ENCODE measurements around the gene TMTC2. TPM values are rescaled to one million over a fixed set of nuclear protein-coding genes. Genes with fewer than 3 reads are reported as not detected.

The TMTC2 gene
- total RNA-seq, 1 donor from 2014 or later: 25.5 TPM

GRCh38 chr12:82955043-82955442 lies 268.3 kb downstream of the TMTC2 start:
- H4K20me1 ChIP-seq (ENCODE audit: low read depth): no peaks in the 10 kb centered on the region
- no peak overlapping the region for H3K4me3 ChIP-seq
- no peaks in the 10 kb centered on the region for H3K36me3 ChIP-seq
- H3F3A ChIP-seq (ENCODE audit: low read depth): no peaks in the 10 kb centered on the region
- Mint-ChIP-seq H3K27ac (peak overlapping the region; percentile 38), H3K27me3 (ENCODE audit: insufficient read depth, low read depth) (no peaks in the 10 kb centered on the region), H3K36me3 (peaks cover 3% of the 10 kb centered on the region), H3K4me3 (no peak overlapping the region), H3K9me3 (peaks cover 3% of the 10 kb centered on the region), H3K4me1 (peaks cover 3% of the 10 kb centered on the region)
- no peaks in the 10 kb centered on the region for H3K9me3 ChIP-seq (ENCODE audit: low read depth)
- TF ChIP-seq EZH2phosphoT487 (IDR thresholded peaks at IDR 0.05): no peak
- no peak for TF ChIP-seq CTCF (IDR thresholded peaks at IDR 0.05)
- TF ChIP-seq EZH2 (IDR thresholded peaks at IDR 0.05): no peak
- H2AFZ ChIP-seq (replicated peaks): no peak overlapping the region
- no peak overlapping the region for H3K9ac ChIP-seq
- H3K27ac ChIP-seq: no peak overlapping the region
- H3K27me3 ChIP-seq: no peaks in the 10 kb centered on the region
- H3K4me1 ChIP-seq: no peaks in the 10 kb centered on the region
- H3K4me2 ChIP-seq: no peak overlapping the region
- no peak for DNase-seq (ENCODE audit: low spot score)
- H3K79me2 ChIP-seq (ENCODE audit: low read depth): no peaks in the 10 kb centered on the region

DNA sequence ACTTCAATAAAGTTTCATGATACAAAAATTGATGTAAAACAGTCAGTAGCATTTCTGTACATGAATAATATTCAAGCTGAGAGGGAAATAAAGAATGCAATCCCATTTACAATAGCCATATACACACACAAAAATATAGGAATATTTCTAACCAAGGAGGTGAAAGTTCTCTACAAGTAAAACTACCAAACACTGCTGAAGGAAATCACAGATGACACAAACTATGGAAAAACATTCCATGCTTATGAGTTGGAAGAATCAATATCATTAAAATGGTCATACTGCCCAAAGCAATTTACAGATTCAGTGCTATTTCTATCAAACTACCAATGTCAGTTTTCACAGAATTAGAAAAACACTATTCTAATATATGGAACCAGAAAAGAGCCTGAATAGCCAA lies 272.3 kb downstream of the TMTC2 start:
- H3K27ac ChIP-seq: no peak overlapping the region
- no peaks in the 10 kb centered on the region for H3K27me3 ChIP-seq
- no peaks in the 10 kb centered on the region for H3K27me3 Mint-ChIP-seq (ENCODE audit: insufficient read depth, low read depth)
- H2AFZ ChIP-seq (replicated peaks): no peak overlapping the region
- TF ChIP-seq EZH2 (IDR thresholded peaks at IDR 0.05): no peak
- TF ChIP-seq EZH2phosphoT487 (IDR thresholded peaks at IDR 0.05): no peak
- no peak for TF ChIP-seq CTCF (IDR thresholded peaks at IDR 0.05)
- H3K4me3 ChIP-seq: no peak overlapping the region
- no peaks in the 10 kb centered on the region for H4K20me1 ChIP-seq (ENCODE audit: low read depth)
- H3K36me3 Mint-ChIP-seq: peaks cover 3% of the 10 kb centered on the region
- H3K9me3 ChIP-seq (ENCODE audit: low read depth): no peaks in the 10 kb centered on the region
- no peak overlapping the region for H3K4me3 Mint-ChIP-seq
- no peaks in the 10 kb centered on the region for H3K36me3 ChIP-seq
- no peak for DNase-seq (ENCODE audit: low spot score)
- H3F3A ChIP-seq (ENCODE audit: low read depth): no peaks in the 10 kb centered on the region
- H3K4me1 Mint-ChIP-seq: peaks cover 9% of the 10 kb centered on the region
- H3K79me2 ChIP-seq (ENCODE audit: low read depth): no peaks in the 10 kb centered on the region
- H3K27ac Mint-ChIP-seq: no peak overlapping the region
- peaks cover 3% of the 10 kb centered on the region for H3K4me1 ChIP-seq
- H3K9me3 Mint-ChIP-seq: peaks cover 3% of the 10 kb centered on the region
- no peak overlapping the region for H3K4me2 ChIP-seq
- H3K9ac ChIP-seq: no peak overlapping the region

- peaks cover 9% of the 10 kb centered on the region for H3K4me1 ChIP-seq
- H3K79me2 ChIP-seq (ENCODE audit: low read depth): no peaks in the 10 kb centered on the region
- H3K27ac Mint-ChIP-seq: no peak overlapping the region
- H3F3A ChIP-seq (ENCODE audit: low read depth): no peaks in the 10 kb centered on the region
- no peak for DNase-seq (ENCODE audit: low spot score)
- no peaks in the 10 kb centered on the region for H3K36me3 ChIP-seq
- H3K9ac ChIP-seq: no peak overlapping the region
- H3K9me3 Mint-ChIP-seq: peaks cover 3% of the 10 kb centered on the region
- H3K4me2 ChIP-seq: no peak overlapping the region
- H3K27me3 Mint-ChIP-seq (ENCODE audit: insufficient read depth, low read depth): no peaks in the 10 kb centered on the region
- H3K36me3 Mint-ChIP-seq: peaks cover 3% of the 10 kb centered on the region
- no peak overlapping the region for H3K4me3 ChIP-seq
- no peak overlapping the region for H2AFZ ChIP-seq (replicated peaks)
- H4K20me1 ChIP-seq (ENCODE audit: low read depth): no peaks in the 10 kb centered on the region
- H3K4me1 Mint-ChIP-seq: peaks cover 13% of the 10 kb centered on the region
- H3K9me3 ChIP-seq (ENCODE audit: low read depth): no peaks in the 10 kb centered on the region
- H3K27me3 ChIP-seq: no peaks in the 10 kb centered on the region
- no peak for TF ChIP-seq CTCF (IDR thresholded peaks at IDR 0.05)
- TF ChIP-seq EZH2phosphoT487 (IDR thresholded peaks at IDR 0.05): no peak
- no peak for TF ChIP-seq EZH2 (IDR thresholded peaks at IDR 0.05)
- H3K4me3 Mint-ChIP-seq: no peak overlapping the region
- no peak overlapping the region for H3K27ac ChIP-seq
These were observed 273.1 kb downstream of the TMTC2 start for GRCh38 chr12:82959821-82960220.
